ENCODE measurements around the gene NRGN. TPM values are rescaled to one million over a fixed set of nuclear protein-coding genes. Genes with fewer than 3 reads are reported as not detected.

The NRGN gene
- total RNA-seq (2022; extraction: Qiagen RNA extraction; ENCODE audit: low read depth): 6.1 to 11.4 TPM (median 9.6 TPM) in 5 replicates

GRCh38 chr11:124739479-124740276 is at the start of gene NRGN:
Gene NRGN, plus strand, starts transcription at chr11:124739942. Its CDS starts 143 bp downstream, at chr11:124740085.

GRCh38 chr11:124751741-124752470 is 12.2 kb downstream of the NRGN start, which contains the start of gene VSIG2:
Gene VSIG2, minus strand, starts transcription at chr11:124752255. Its CDS starts 118 bp downstream, at chr11:124752137.

GRCh38 chr11:124762105-124762623 is 22.4 kb downstream of the NRGN start, which contains the start of gene ESAM:
Gene ESAM, minus strand, starts transcription at chr11:124762290. Its CDS starts 136 bp downstream, at chr11:124762154.

Other genes with a start within 250 kb of the NRGN start
- gene OR8B12, start 196.3 kb upstream of the NRGN start, total RNA-seq (2022; extraction: Qiagen RNA extraction; ENCODE audit: low read depth): not detected in 5 replicates
- gene OR8A1, start 169.9 kb upstream of the NRGN start, total RNA-seq (2022; extraction: Qiagen RNA extraction; ENCODE audit: low read depth): not detected in 5 replicates
- not detected in 5 replicates for gene PANX3, start 128.5 kb upstream of the NRGN start, total RNA-seq (2022; extraction: Qiagen RNA extraction; ENCODE audit: low read depth)
- gene TBRG1, start 117.1 kb upstream of the NRGN start, total RNA-seq (2022; extraction: Qiagen RNA extraction; ENCODE audit: low read depth): 16.2 to 18.3 TPM (median 17.7 TPM) in 5 replicates
- 12.0 to 16.7 TPM (median 15.0 TPM) in 5 replicates for gene SIAE, start 66.2 kb upstream of the NRGN start, total RNA-seq (2022; extraction: Qiagen RNA extraction; ENCODE audit: low read depth)
- gene SPA17, start 66.0 kb upstream of the NRGN start, total RNA-seq (2022; extraction: Qiagen RNA extraction; ENCODE audit: low read depth): 17.7 to 30.1 TPM (median 20.1 TPM) in 5 replicates
- gene VSIG2, start 12.3 kb downstream of the NRGN start, total RNA-seq (2022; extraction: Qiagen RNA extraction; ENCODE audit: low read depth): not detected in 5 replicates
- gene ESAM, start 22.3 kb downstream of the NRGN start, total RNA-seq (2022; extraction: Qiagen RNA extraction; ENCODE audit: low read depth): 12.0 to 17.2 TPM (median 13.7 TPM) in 5 replicates
- gene MSANTD2, start 60.5 kb downstream of the NRGN start, total RNA-seq (2022; extraction: Qiagen RNA extraction; ENCODE audit: low read depth): 5.4 to 6.5 TPM (median 5.7 TPM) in 5 replicates
- gene ROBO3, start 125.5 kb downstream of the NRGN start, total RNA-seq (2022; extraction: Qiagen RNA extraction; ENCODE audit: low read depth): 1.9 to 2.7 TPM (median 2.1 TPM) in 5 replicates
- not detected in 5 replicates for gene ROBO4, start 157.9 kb downstream of the NRGN start, total RNA-seq (2022; extraction: Qiagen RNA extraction; ENCODE audit: low read depth)
- not detected in 5 replicates for gene HEPN1, start 179.3 kb downstream of the NRGN start, total RNA-seq (2022; extraction: Qiagen RNA extraction; ENCODE audit: low read depth)
- not detected in 5 replicates for gene HEPACAM, start 196.1 kb downstream of the NRGN start, total RNA-seq (2022; extraction: Qiagen RNA extraction; ENCODE audit: low read depth)
- gene CCDC15, start 214.3 kb downstream of the NRGN start, total RNA-seq (2022; extraction: Qiagen RNA extraction; ENCODE audit: low read depth): 0.29 to 0.67 TPM (median 0.52 TPM) in 5 replicates

All from A549 treated with GW870086 at 1 μM for 4 hours (cell line).